GM21423 (cell line): ENCODE data around the gene HOPX.
"Not testable (repeated sequence)": the region's sequence is repeated elsewhere in the genome, so short reads cannot be mapped to it uniquely, and the experiment has no call there.

ENCODE experiments used
- ATAC-seq: cut with Tn5 transposase; IDR thresholded peaks from one replicate; pipeline ENCODE4 v1.9.1; 2021; ENCODE audit warnings: mild to moderate bottlenecking, moderate library complexity; ENCODE audit not compliant: unreplicated experiment

Gene HOPX, protein sequence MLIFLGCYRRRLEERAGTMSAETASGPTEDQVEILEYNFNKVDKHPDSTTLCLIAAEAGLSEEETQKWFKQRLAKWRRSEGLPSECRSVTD

GRCh38 chr4:56681158-56681852 lies at the start of gene HOPX:
TSS of gene HOPX (minus strand) at chr4:56681296. CDS start at chr4:56657816, 23,480 bp downstream.
- no peak for ATAC-seq

DNA sequence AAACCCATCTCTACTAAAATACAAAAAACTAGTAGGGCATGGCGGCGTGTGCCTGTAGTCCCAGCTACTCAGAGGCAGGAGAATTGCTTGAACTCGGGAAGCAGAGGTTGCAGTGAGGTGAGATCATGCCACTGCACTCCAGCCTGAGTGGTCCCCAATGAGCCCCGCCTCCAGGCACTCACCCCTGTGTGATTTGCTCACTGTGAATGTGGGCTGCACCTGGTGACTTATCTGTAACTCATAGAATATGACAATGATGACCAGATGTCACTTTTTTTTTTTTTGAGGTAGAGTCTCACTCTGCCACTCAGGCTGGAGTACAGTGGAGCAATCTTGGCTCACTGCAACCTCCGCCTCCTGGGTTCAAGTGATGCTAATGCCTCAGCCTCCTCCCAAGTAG lies 49.0 kb upstream of the HOPX start:
- ATAC-seq, result no peak

GRCh38 chr4:56728512-56728911 lies 47.4 kb upstream of the HOPX start:
- ATAC-seq, result no peak

DNA sequence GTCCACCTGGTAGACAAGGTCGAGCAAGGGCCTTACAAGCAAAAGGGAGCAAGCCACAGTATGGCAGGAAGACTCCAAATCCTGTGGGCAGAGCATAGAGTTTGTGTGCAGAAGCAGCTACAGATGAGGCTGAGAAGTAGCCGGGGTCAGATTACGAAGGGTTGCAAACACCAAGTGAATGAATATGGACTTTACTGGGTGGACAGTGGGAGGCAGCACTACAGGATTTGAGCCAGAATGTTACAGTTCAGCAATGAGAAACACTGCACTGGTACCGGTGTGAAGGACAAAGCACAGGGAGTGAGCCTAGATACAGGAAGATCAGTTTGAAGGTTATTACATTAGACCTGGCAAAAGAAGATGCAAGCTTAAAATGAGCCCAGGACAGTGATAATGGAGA lies 46.1 kb upstream of the HOPX start:
- no peak for ATAC-seq

- ATAC-seq, result not testable (repeated sequence)
These were observed 45.5 kb upstream of the HOPX start for GRCh38 chr4:56726593-56726992.

DNA sequence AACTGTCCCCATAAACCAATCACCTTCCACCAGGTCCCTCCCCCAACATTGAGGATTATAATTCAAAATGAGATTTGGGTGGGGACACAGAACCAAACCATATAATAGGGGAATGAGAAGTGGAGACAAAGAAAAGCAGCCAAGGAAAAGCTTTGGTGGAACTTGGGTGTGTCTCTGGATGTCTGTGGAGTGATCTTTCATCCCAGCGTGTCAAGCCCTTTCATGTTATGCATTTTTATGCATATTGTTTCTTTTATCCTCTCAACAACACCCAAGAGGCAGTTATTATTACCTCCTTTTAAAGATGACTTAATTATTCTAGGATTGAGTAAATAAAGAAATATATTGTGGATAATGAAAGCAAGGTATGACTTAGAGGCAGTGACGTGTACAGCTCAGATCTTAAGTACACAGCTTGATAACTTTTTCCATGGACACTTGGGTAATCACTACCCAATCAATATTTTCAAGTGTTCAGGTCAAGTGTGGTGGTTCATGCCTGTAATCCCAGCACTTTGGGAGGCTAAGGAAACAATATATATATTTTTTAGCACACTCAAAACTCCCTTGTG lies 42.6 kb upstream of the HOPX start:
- no peak for ATAC-seq

- no peak for ATAC-seq
These were observed 42.1 kb upstream of the HOPX start for GRCh38 chr4:56723201-56723605.

DNA sequence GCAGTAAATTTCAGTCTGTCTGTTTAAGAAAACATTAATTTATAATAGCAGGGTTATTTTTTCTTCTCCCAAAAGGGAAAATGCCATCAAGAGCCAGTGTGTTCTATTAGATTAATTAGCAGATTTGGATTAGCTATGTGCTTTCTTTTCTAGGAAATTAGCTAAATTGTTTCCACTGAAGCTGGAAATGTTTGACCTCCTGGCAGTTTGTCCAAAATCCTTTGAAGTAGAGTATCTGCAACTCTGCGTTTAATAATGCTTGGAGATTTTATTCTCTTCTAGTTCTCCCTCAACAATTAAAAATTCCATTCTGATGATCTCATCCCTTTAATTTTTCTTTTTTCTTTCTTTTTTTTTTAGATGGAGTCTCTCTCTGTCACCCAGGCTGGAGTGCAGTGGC lies 27.1 kb upstream of the HOPX start:
- no peak for ATAC-seq

DNA sequence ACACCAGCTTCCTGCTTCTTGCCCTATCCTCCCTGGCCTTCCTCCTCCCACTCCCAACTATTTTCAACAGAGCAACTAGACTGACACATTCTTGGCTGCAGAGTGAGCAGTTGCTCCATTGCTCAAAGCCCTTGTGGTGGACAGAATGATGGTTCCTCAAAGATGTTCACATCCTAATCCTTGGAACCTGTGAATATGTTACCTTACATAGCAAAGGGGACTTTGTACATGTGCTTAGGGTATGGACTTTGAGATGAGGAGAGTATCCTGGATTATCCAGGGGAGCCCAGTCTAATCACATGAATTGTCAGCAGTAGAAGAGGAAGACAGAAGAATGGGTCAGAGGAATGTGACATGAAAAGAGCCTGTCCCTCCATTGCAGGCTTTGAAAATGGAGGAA lies 24.9 kb upstream of the HOPX start:
- ATAC-seq, result no peak

GRCh38 chr4:56705334-56705733 lies 24.2 kb upstream of the HOPX start:
- no peak for ATAC-seq

- no peak for ATAC-seq
These were observed 23.2 kb upstream of the HOPX start for GRCh38 chr4:56704089-56704871.

DNA sequence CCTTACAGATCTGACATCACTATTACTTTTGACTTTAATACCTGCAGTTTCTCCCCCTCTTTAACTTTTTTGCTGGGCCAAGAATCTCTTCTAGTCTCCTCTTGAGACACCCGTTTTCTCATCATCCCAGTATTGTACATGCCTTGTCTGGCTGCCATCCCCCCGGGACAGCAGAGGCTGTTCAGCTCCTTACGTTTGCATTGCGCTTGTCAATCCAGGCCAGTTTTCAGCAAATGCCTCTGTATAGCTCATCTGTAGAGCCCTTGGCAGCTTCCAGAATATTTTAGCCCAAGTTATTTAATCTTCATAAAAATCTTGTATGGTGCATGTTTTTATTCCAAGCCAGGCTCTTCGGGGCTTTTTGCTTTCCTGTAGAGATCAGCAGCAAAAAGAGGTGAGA lies 22.3 kb upstream of the HOPX start:
- ATAC-seq, result no peak

DNA sequence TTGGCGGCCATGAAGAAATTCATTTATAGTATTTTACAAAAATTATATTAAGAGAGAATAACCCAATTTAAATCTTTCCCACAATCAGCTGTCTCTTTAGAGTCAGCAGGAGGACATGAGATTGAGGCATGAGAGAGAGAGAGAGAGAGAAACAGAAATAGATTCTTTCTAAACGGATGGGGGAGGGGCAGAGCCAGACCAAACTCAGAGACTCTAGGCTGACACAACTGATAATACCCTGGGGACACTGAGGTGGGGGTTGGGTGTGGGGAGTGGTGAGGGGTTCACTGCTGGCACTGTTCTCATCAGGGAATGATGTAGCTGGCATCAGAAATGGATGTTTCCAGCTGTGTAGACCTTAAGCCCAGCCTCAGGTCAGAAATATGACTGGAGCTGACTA lies 20.5 kb upstream of the HOPX start:
- no peak for ATAC-seq

DNA sequence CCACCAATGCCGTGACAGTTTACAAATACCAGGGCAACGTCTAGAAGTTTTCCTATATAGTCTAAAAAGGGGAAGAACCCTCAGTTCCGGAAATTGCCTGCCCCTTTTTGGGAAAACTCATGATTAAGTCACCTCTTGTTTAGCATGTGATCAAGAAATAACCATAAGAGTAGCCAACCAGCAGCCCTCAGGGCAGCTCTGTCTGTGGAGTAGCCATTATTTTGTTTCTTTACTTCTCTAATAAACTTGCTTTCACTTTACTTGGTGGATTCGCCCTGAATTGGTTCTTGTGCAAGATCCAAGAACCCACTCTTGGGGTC lies 20.0 kb upstream of the HOPX start:
- ATAC-seq, result no peak

DNA sequence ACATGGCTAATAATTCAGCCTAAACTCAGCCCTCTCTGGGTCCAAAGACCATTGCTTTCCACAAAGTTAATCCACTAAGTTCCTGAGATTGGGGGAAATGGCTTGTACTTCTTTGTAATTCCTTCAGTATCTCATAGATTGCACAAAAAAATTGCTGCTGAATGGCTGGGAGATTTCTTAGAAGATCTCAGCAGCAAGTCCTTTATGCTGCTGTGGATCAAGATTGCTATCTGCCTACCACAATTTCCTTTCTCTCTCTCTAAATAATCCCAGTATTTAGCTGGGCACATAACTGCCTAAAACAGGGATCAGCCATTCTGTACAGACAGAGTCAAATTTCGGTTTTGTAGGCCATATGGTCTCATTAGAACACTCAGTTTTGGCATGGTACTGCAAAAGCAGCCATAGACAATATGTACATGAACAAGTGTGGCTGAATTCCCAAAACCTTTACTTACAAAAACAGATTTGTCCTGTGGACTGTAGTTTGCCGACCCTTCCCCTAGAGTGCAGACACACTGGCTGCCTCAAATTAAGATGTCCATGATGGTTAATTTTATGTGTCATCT lies 18.5 kb upstream of the HOPX start:
- no peak for ATAC-seq

GRCh38 chr4:56698329-56698728 lies 17.2 kb upstream of the HOPX start:
- ATAC-seq, result no peak

GRCh38 chr4:56696056-56696455 lies 15.0 kb upstream of the HOPX start:
- no peak for ATAC-seq

DNA sequence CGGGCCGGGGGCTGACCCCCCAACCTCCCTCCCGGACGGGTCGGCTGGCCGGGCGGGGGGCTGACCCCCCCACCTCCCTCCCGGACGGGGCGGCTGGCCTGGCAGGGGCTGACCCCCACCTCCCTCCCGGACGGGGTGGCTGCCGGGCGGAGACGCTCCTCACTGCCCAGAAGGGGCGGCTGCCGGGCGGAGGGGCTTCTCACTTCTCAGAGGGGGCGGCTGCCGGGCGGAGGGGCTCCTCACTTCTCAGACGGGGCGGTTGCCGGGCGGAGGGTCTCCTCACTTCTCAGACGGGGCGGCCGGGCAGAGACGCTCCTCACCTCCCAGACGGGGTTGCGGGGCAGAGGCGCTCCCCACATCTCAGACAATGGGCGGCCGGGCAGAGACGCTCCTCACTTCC lies 12.4 kb upstream of the HOPX start:
- not testable (repeated sequence) for ATAC-seq

DNA sequence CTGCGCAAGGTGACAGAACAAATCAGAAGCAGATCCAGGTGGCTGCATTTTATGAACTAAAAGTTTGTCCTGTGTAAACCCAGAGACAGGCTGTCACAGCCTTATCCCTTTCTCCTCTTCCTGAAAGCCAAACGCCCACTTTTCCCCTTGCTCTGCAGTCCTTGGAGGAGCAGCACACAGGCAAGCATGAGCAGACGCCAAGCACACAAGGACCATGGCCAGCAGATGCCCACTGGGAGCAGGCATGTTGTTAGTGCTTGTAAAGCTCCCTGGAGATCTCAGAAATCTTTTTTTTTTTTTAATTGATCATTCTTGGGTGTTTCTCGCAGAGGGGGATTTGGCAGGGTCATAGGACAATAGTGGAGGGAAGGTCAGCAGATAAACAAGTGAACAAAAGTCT lies 11.5 kb upstream of the HOPX start:
- ATAC-seq, result no peak

DNA sequence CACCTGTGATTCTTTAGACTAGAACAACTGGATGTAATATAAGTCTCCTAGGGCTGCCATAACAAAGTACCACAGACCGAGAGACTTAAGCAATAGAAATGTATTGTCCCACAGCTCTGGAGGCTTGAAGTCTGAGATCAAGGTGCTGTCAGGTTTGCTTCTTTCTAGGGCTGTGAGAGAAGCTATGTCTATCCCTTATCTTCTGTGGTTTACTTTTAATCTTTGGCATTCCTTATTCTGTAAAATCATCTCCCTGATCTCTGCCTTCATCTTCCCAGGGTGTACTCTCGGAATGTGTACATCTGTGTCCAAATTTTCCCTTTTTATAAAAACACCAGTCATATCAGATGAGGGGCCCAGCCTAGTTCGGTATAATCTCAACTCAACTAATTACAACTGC lies 10.3 kb upstream of the HOPX start:
- ATAC-seq, result no peak

- no peak for ATAC-seq
These were observed 9.3 kb upstream of the HOPX start for GRCh38 chr4:56690393-56690792.
